GM23338 (cell line): Measurements from ENCODE around the gene OR13H1. TPM values are rescaled to one million over a fixed set of nuclear protein-coding genes. Genes with fewer than 3 reads are reported as not detected.

ENCODE experiments used
- STAT1 ChIP-seq: IDR thresholded peaks from one replicate; pipeline ENCODE4 v1.6.1; 2016; ENCODE audit warnings: antibody characterized with exemption; ENCODE audit not compliant: unreplicated experiment
- ZNF114 ChIP-seq: fragments of 250-450 bp; sonication (Bioruptor Pico); IDR thresholded peaks from 2 replicates; pipeline ENCODE4 v1.5.0; 2020; ENCODE audit warnings: mild to moderate bottlenecking, moderate library complexity
- ZNF331 ChIP-seq: fragments of 250-450 bp; sonication (Bioruptor Pico); IDR thresholded peaks from 2 replicates; pipeline ENCODE4 v1.5.0; 2020; ENCODE audit warnings: low read depth, mild to moderate bottlenecking, moderate library complexity
- polyA plus RNA-seq: library from polyadenylated mRNA; unstranded; fragments of >200 nt; fragmentation: Nextera tagmentation; extraction: Ambion mirVana; gene quantifications from 2 replicates; pipeline ENCODE4 v1.2.1, GENCODE V29; 2016
- total RNA-seq: library from RNA; depleted of rRNA; stranded (reverse); fragments of >200 nt; shearing (Covaris generic); gene quantifications from 2 replicates; pipeline ENCODE4 v1.2.3, GENCODE V29; 2014
- TF ChIP-seq, protein P1 (sequence below), 2 experiments: fragments of 200-600 bp in 1 of 2; sonication (generic) in 1 of 2; conservative IDR thresholded peaks; 2 replicates each; pipeline versions ENCODE4 v1.5.1 to v1.6.1; 2016 to 2017; ENCODE audit warnings: antibody characterized with exemption in 2 of 2, low read depth in 2 of 2, mild to moderate bottlenecking in 2 of 2, moderate library complexity in 1 of 2

OR13H1 gene
- total and polyA plus RNA-seq, 2 experiments from 2014 or later: not detected

DNA sequence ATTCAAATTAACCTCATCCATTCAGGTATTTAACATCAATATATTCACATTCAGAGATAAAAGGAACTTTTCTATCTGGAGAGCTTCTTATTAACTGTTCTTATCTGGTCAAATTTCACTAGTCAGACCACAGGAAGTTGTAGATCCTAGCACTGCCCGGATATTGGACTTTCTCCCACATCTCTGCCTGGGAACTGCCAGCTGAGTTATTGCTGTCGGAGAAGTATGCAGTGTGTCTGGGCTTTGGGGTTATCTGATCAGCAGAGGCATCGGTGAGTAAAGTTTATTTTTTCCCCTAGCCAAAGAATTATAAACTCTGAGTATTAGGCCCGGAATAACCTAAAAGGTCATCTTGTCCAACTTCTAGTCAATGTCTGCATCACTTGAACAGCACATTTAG is 45.1 kb downstream of the OR13H1 start (continued):
- TF ChIP-seq, protein P1, sequence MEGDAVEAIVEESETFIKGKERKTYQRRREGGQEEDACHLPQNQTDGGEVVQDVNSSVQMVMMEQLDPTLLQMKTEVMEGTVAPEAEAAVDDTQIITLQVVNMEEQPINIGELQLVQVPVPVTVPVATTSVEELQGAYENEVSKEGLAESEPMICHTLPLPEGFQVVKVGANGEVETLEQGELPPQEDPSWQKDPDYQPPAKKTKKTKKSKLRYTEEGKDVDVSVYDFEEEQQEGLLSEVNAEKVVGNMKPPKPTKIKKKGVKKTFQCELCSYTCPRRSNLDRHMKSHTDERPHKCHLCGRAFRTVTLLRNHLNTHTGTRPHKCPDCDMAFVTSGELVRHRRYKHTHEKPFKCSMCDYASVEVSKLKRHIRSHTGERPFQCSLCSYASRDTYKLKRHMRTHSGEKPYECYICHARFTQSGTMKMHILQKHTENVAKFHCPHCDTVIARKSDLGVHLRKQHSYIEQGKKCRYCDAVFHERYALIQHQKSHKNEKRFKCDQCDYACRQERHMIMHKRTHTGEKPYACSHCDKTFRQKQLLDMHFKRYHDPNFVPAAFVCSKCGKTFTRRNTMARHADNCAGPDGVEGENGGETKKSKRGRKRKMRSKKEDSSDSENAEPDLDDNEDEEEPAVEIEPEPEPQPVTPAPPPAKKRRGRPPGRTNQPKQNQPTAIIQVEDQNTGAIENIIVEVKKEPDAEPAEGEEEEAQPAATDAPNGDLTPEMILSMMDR (conservative IDR thresholded peaks at IDR 0.05; ENCODE audit: low read depth in 2 of 2): no peak
- TF ChIP-seq STAT1 (no peak), ZNF114 (CRISPR knock-in tag) (no peak), ZNF331 (no peak)
